HepG2 (cell line): Measurements from ENCODE around the gene PALM. TPM values are rescaled to one million over a fixed set of nuclear protein-coding genes. Genes with fewer than 3 reads are reported as not detected.

ENCODE experiments used
- ELF4 ChIP-seq: sonication (generic); formaldehyde crosslinking; IDR thresholded peaks from 2 replicates; pipeline ENCODE4 v1.5.0; 2020; ENCODE audit warnings: missing genetic modification reagents, mild to moderate bottlenecking, moderate library complexity, borderline replicate concordance
- KDM3A ChIP-seq: IDR thresholded peaks from 2 replicates; pipeline ENCODE4 v1.6.1; 2018; ENCODE audit warnings: low read depth, missing compliant biosample characterization
- KDM4B ChIP-seq: sonication (generic); formaldehyde crosslinking; IDR thresholded peaks from 2 replicates; pipeline ENCODE4 v1.4.0; 2020; ENCODE audit warnings: missing genetic modification reagents
- KLF12 ChIP-seq: sonication (generic); formaldehyde crosslinking; IDR thresholded peaks from 2 replicates; pipeline ENCODE4 v1.4.0; 2020; ENCODE audit warnings: missing genetic modification reagents, borderline replicate concordance
- MEF2D ChIP-seq: sonication (generic); formaldehyde crosslinking; IDR thresholded peaks from 2 replicates; pipeline ENCODE4 v1.5.1; 2020; ENCODE audit warnings: mild to moderate bottlenecking, missing genetic modification reagents
- MYNN ChIP-seq: sonication (generic); formaldehyde crosslinking; IDR thresholded peaks from 2 replicates; pipeline ENCODE4 v1.4.0; 2020; ENCODE audit warnings: mild to moderate bottlenecking, low read depth, missing genetic modification reagents
- NFRKB ChIP-seq: fragments of 450-650 bp; IDR thresholded peaks from 2 replicates; pipeline ENCODE4 v1.6.1; 2017
- NRL ChIP-seq: sonication (generic); formaldehyde crosslinking; IDR thresholded peaks from 2 replicates; pipeline ENCODE4 v1.5.0; 2020; ENCODE audit warnings: missing genetic modification reagents, mild to moderate bottlenecking, moderate library complexity, borderline replicate concordance
- POLR2A ChIP-seq, 2 experiments: IDR thresholded peaks; 2 replicates each; pipeline ENCODE4 v1.6.1; 2011; ENCODE audit warnings: low read depth in 2 of 2, low read length in 2 of 2, mild to moderate bottlenecking in 1 of 2, moderate library complexity in 1 of 2; ENCODE audit not compliant: insufficient read depth in 1 of 2
- RELA ChIP-seq: sonication (generic); formaldehyde crosslinking; IDR thresholded peaks from 2 replicates; pipeline ENCODE4 v1.4.0; 2020; ENCODE audit warnings: missing genetic modification reagents
- STAT5B ChIP-seq: sonication (generic); formaldehyde crosslinking; IDR thresholded peaks from 2 replicates; pipeline ENCODE4 v1.4.0; 2020; ENCODE audit warnings: missing genetic modification reagents
- YY1 ChIP-seq: IDR thresholded peaks from 2 replicates; pipeline ENCODE4 v1.6.1; 2011; ENCODE audit warnings: low read length, low read depth, moderate library complexity, mild to moderate bottlenecking; ENCODE audit not compliant: insufficient read depth, insufficient replicate concordance
- ZFP36L1 ChIP-seq: sonication (generic); formaldehyde crosslinking; IDR thresholded peaks from 2 replicates; pipeline ENCODE4 v1.8.0; 2022; ENCODE audit warnings: mild to moderate bottlenecking, missing genetic modification reagents, moderate library complexity
- ZNF260 ChIP-seq: sonication (generic); formaldehyde crosslinking; IDR thresholded peaks from 2 replicates; pipeline ENCODE4 v1.4.0; 2020; ENCODE audit warnings: missing genetic modification reagents, low read depth, mild to moderate bottlenecking, borderline replicate concordance
- ZNF430 ChIP-seq: sonication (generic); formaldehyde crosslinking; IDR thresholded peaks from 2 replicates; pipeline ENCODE4 v1.9.0; 2021; ENCODE audit warnings: mild to moderate bottlenecking, missing genetic modification reagents
- polyA plus RNA-seq, 8 experiments: library from polyadenylated mRNA; depleted of rRNA in 3 of 8; stranded (reverse) in 7 of 8; unstranded in 1 of 8; fragments of >200 nt; fragmentation: Illumina TruSeq in 4 of 8; extraction: Trizol in 4 of 8; gene quantifications; 2 replicates each; pipeline versions ENCODE4 v1.2.1 to v1.2.3, GENCODE V29; 2011 to 2016; ENCODE audit warnings: low read depth in 4 of 8, missing spikeins in 1 of 8, mixed read lengths in 1 of 8; ENCODE audit not compliant: insufficient read depth in 1 of 8
- total RNA-seq, 5 experiments: library from RNA; depleted of rRNA; stranded (reverse); fragments of >200 nt; fragmentation: Illumina TruSeq; extraction: Trizol; gene quantifications; 2 replicates each; pipeline ENCODE4 v1.2.3, GENCODE V29; 2016; ENCODE audit warnings: low read depth in 1 of 5
- TF ChIP-seq, protein P1 (sequence below): sonication (generic); formaldehyde crosslinking; IDR thresholded peaks from 2 replicates; pipeline ENCODE4 v1.4.0; 2020; ENCODE audit warnings: missing genetic modification reagents
- TF ChIP-seq, protein P2 (sequence below): sonication (generic); formaldehyde crosslinking; IDR thresholded peaks from 2 replicates; pipeline ENCODE4 v1.4.0; 2020; ENCODE audit warnings: missing genetic modification reagents
- TF ChIP-seq, protein P3 (sequence below): sonication (generic); formaldehyde crosslinking; IDR thresholded peaks from 2 replicates; pipeline ENCODE4 v1.5.1; 2020; ENCODE audit warnings: mild to moderate bottlenecking, moderate library complexity, missing genetic modification reagents
- TF ChIP-seq, protein P4 (sequence below): sonication (generic); formaldehyde crosslinking; conservative IDR thresholded peaks from 2 replicates; pipeline ENCODE4 v1.5.0; 2020; ENCODE audit warnings: missing genetic modification reagents

Gene PALM
- total and polyA plus RNA-seq, 2 of the 13 experiments (the other 11 are each of a cell fraction or from before 2014, with no cell fraction given) = 4.0 to 9.7 TPM

DNA sequence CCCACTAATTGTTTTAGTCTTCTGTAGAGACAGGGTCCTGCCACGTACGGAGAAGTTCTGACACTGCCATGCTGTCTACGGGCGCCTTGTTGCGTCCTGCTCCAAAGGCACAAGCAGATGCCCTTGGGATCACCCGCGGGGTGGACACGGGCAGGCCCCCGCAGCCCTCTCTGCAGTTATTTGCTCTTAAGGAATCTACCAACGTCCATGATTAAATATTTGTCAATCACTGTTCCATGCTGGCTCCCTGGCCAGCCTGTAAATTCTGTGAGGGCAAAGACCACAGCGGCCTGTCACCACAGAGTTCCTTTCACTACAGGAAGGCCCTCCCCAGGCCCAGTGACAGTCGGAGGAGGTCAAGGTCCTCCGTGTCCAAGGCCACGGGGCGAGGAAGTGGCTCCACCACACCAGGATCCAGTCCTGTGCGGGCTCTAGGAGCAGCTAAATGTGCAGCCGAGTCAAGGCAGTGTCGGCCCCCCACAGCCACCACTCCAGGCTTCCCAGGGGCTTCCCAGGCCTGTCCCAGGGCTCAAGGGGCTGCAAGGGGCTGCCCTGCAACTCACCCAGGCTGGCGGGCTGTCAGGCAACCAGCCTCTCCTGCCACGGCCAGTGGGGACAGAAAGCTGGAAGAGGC, 47.8 kb upstream of the PALM start (continued):
- TF ChIP-seq, protein P1, sequence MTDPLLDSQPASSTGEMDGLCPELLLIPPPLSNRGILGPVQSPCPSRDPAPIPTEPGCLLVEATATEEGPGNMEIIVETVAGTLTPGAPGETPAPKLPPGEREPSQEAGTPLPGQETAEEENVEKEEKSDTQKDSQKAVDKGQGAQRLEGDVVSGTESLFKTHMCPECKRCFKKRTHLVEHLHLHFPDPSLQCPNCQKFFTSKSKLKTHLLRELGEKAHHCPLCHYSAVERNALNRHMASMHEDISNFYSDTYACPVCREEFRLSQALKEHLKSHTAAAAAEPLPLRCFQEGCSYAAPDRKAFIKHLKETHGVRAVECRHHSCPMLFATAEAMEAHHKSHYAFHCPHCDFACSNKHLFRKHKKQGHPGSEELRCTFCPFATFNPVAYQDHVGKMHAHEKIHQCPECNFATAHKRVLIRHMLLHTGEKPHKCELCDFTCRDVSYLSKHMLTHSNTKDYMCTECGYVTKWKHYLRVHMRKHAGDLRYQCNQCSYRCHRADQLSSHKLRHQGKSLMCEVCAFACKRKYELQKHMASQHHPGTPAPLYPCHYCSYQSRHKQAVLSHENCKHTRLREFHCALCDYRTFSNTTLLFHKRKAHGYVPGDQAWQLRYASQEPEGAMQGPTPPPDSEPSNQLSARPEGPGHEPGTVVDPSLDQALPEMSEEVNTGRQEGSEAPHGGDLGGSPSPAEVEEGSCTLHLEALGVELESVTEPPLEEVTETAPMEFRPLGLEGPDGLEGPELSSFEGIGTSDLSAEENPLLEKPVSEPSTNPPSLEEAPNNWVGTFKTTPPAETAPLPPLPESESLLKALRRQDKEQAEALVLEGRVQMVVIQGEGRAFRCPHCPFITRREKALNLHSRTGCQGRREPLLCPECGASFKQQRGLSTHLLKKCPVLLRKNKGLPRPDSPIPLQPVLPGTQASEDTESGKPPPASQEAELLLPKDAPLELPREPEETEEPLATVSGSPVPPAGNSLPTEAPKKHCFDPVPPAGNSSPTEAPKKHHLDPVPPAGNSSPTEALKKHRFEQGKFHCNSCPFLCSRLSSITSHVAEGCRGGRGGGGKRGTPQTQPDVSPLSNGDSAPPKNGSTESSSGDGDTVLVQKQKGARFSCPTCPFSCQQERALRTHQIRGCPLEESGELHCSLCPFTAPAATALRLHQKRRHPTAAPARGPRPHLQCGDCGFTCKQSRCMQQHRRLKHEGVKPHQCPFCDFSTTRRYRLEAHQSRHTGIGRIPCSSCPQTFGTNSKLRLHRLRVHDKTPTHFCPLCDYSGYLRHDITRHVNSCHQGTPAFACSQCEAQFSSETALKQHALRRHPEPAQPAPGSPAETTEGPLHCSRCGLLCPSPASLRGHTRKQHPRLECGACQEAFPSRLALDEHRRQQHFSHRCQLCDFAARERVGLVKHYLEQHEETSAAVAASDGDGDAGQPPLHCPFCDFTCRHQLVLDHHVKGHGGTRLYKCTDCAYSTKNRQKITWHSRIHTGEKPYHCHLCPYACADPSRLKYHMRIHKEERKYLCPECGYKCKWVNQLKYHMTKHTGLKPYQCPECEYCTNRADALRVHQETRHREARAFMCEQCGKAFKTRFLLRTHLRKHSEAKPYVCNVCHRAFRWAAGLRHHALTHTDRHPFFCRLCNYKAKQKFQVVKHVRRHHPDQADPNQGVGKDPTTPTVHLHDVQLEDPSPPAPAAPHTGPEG (CRISPR knock-in tag) = no peak
- TF ChIP-seq ZFP36L1 (CRISPR knock-in tag) (peak; percentile 67; the same call in 1 of the 2 replicates), MYNN (CRISPR knock-in tag) (no peak), ELF4 (CRISPR knock-in tag) (peak; percentile 50; the same call in 1 of the 2 replicates), KDM3A (no peak; the same call in 1 of the 2 replicates), NRL (peak; percentile 39; the same call in 1 of the 2 replicates), RELA (no peak), STAT5B (CRISPR knock-in tag) (no peak), NFRKB (no peak), ZNF430 (CRISPR knock-in tag) (peak; percentile 93), ZNF260 (CRISPR knock-in tag) (no peak), POLR2A (IDR thresholded peaks at IDR 0.05; ENCODE audit: insufficient read depth in 1 of 2, low read depth in 2 of 2, low read length in 2 of 2) (peak; percentile 93 to 95), MEF2D (CRISPR knock-in tag) (peak; percentile 79; the same call in 1 of the 2 replicates), YY1 (no peak), KLF12 (CRISPR knock-in tag) (no peak), KDM4B (peak; percentile 71; the same call in 1 of the 2 replicates)
- TF ChIP-seq, protein P2, sequence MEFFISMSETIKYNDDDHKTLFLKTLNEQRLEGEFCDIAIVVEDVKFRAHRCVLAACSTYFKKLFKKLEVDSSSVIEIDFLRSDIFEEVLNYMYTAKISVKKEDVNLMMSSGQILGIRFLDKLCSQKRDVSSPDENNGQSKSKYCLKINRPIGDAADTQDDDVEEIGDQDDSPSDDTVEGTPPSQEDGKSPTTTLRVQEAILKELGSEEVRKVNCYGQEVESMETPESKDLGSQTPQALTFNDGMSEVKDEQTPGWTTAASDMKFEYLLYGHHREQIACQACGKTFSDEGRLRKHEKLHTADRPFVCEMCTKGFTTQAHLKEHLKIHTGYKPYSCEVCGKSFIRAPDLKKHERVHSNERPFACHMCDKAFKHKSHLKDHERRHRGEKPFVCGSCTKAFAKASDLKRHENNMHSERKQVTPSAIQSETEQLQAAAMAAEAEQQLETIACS (CRISPR knock-in tag) = no peak
- TF ChIP-seq, protein P3, sequence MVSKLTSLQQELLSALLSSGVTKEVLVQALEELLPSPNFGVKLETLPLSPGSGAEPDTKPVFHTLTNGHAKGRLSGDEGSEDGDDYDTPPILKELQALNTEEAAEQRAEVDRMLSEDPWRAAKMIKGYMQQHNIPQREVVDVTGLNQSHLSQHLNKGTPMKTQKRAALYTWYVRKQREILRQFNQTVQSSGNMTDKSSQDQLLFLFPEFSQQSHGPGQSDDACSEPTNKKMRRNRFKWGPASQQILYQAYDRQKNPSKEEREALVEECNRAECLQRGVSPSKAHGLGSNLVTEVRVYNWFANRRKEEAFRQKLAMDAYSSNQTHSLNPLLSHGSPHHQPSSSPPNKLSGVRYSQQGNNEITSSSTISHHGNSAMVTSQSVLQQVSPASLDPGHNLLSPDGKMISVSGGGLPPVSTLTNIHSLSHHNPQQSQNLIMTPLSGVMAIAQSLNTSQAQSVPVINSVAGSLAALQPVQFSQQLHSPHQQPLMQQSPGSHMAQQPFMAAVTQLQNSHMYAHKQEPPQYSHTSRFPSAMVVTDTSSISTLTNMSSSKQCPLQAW (CRISPR knock-in tag) = peak; percentile 66
- TF ChIP-seq, protein P4, sequence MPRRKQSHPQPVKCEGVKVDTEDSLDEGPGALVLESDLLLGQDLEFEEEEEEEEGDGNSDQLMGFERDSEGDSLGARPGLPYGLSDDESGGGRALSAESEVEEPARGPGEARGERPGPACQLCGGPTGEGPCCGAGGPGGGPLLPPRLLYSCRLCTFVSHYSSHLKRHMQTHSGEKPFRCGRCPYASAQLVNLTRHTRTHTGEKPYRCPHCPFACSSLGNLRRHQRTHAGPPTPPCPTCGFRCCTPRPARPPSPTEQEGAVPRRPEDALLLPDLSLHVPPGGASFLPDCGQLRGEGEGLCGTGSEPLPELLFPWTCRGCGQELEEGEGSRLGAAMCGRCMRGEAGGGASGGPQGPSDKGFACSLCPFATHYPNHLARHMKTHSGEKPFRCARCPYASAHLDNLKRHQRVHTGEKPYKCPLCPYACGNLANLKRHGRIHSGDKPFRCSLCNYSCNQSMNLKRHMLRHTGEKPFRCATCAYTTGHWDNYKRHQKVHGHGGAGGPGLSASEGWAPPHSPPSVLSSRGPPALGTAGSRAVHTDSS (CRISPR knock-in tag) = no peak
